HepG2 (cell line): ENCODE data around the gene KIAA1217. TPM values are rescaled to one million over a fixed set of nuclear protein-coding genes. Genes with fewer than 3 reads are reported as not detected.

Experiments used
- ZNF354B ChIP-seq: sonication (generic); formaldehyde crosslinking; IDR thresholded peaks from 2 replicates; pipeline ENCODE4 v1.8.0; 2022; ENCODE audit warnings: mild to moderate bottlenecking, missing genetic modification reagents
- ZNF546 ChIP-seq: sonication (generic); formaldehyde crosslinking; conservative IDR thresholded peaks from 2 replicates; pipeline ENCODE4 v1.8.1; 2023; ENCODE audit warnings: mild to moderate bottlenecking, missing genetic modification reagents
- ZNF776 ChIP-seq: sonication (generic); formaldehyde crosslinking; IDR thresholded peaks from 2 replicates; pipeline ENCODE4 v1.4.0; 2020; ENCODE audit warnings: mild to moderate bottlenecking, missing genetic modification reagents
- polyA plus RNA-seq, 8 experiments: library from polyadenylated mRNA; depleted of rRNA in 3 of 8; stranded (reverse) in 7 of 8; unstranded in 1 of 8; fragments of >200 nt; fragmentation: Illumina TruSeq in 4 of 8; extraction: Trizol in 4 of 8; gene quantifications; 2 replicates each; pipeline versions ENCODE4 v1.2.1 to v1.2.3, GENCODE V29; 2011 to 2016; ENCODE audit warnings: low read depth in 4 of 8, missing spikeins in 1 of 8, mixed read lengths in 1 of 8; ENCODE audit not compliant: insufficient read depth in 1 of 8
- total RNA-seq, 5 experiments: library from RNA; depleted of rRNA; stranded (reverse); fragments of >200 nt; fragmentation: Illumina TruSeq; extraction: Trizol; gene quantifications; 2 replicates each; pipeline ENCODE4 v1.2.3, GENCODE V29; 2016; ENCODE audit warnings: low read depth in 1 of 5
- TF ChIP-seq, protein P1 (sequence below): sonication (generic); formaldehyde crosslinking; IDR thresholded peaks from 2 replicates; pipeline ENCODE4 v1.4.0; 2020; ENCODE audit warnings: missing genetic modification reagents
- TF ChIP-seq, protein P2 (sequence below): sonication (generic); formaldehyde crosslinking; IDR thresholded peaks from 2 replicates; pipeline ENCODE4 v1.5.1; 2020; ENCODE audit warnings: missing genetic modification reagents, mild to moderate bottlenecking, borderline replicate concordance
- TF ChIP-seq, protein P3 (sequence below): sonication (generic); formaldehyde crosslinking; IDR thresholded peaks from 2 replicates; pipeline ENCODE4 v1.5.1; 2020; ENCODE audit warnings: missing genetic modification reagents, mild to moderate bottlenecking, borderline replicate concordance
- TF ChIP-seq, protein P4 (sequence below): sonication (generic); formaldehyde crosslinking; IDR thresholded peaks from 2 replicates; pipeline ENCODE4 v1.8.0; 2022; ENCODE audit warnings: mild to moderate bottlenecking, missing genetic modification reagents, moderate library complexity

Gene KIAA1217
- total and polyA plus RNA-seq, 2 of the 13 experiments (the other 11 are each of a cell fraction or from before 2014, with no cell fraction given): 4.6 to 10.9 TPM

DNA sequence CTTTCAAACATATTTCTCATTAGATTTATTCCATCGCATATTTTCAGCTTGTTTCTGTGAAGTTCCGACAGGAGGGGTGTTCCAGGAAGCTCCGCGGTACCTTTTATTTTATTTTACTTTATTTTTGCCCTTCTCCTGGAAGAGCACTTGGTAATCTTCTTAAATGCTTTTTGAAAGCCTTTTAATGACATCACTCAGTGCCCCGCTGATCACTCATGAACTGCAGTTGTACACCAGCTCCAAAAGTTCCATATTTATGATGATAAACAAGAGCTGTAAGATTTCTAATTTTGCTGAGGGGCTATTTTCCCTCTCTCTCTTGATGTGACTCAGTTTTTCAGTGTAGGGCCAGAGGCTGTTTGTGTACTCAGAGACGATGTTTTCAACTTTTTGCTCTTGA lies 144.4 kb downstream of the KIAA1217 start (continued):
- TF ChIP-seq, protein P1, sequence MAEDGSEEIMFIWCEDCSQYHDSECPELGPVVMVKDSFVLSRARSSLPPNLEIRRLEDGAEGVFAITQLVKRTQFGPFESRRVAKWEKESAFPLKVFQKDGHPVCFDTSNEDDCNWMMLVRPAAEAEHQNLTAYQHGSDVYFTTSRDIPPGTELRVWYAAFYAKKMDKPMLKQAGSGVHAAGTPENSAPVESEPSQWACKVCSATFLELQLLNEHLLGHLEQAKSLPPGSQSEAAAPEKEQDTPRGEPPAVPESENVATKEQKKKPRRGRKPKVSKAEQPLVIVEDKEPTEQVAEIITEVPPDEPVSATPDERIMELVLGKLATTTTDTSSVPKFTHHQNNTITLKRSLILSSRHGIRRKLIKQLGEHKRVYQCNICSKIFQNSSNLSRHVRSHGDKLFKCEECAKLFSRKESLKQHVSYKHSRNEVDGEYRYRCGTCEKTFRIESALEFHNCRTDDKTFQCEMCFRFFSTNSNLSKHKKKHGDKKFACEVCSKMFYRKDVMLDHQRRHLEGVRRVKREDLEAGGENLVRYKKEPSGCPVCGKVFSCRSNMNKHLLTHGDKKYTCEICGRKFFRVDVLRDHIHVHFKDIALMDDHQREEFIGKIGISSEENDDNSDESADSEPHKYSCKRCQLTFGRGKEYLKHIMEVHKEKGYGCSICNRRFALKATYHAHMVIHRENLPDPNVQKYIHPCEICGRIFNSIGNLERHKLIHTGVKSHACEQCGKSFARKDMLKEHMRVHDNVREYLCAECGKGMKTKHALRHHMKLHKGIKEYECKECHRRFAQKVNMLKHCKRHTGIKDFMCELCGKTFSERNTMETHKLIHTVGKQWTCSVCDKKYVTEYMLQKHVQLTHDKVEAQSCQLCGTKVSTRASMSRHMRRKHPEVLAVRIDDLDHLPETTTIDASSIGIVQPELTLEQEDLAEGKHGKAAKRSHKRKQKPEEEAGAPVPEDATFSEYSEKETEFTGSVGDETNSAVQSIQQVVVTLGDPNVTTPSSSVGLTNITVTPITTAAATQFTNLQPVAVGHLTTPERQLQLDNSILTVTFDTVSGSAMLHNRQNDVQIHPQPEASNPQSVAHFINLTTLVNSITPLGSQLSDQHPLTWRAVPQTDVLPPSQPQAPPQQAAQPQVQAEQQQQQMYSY (CRISPR knock-in tag): no peak
- TF ChIP-seq, protein P2, sequence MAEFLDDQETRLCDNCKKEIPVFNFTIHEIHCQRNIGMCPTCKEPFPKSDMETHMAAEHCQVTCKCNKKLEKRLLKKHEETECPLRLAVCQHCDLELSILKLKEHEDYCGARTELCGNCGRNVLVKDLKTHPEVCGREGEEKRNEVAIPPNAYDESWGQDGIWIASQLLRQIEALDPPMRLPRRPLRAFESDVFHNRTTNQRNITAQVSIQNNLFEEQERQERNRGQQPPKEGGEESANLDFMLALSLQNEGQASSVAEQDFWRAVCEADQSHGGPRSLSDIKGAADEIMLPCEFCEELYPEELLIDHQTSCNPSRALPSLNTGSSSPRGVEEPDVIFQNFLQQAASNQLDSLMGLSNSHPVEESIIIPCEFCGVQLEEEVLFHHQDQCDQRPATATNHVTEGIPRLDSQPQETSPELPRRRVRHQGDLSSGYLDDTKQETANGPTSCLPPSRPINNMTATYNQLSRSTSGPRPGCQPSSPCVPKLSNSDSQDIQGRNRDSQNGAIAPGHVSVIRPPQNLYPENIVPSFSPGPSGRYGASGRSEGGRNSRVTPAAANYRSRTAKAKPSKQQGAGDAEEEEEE (CRISPR knock-in tag): no peak
- TF ChIP-seq, protein P3, sequence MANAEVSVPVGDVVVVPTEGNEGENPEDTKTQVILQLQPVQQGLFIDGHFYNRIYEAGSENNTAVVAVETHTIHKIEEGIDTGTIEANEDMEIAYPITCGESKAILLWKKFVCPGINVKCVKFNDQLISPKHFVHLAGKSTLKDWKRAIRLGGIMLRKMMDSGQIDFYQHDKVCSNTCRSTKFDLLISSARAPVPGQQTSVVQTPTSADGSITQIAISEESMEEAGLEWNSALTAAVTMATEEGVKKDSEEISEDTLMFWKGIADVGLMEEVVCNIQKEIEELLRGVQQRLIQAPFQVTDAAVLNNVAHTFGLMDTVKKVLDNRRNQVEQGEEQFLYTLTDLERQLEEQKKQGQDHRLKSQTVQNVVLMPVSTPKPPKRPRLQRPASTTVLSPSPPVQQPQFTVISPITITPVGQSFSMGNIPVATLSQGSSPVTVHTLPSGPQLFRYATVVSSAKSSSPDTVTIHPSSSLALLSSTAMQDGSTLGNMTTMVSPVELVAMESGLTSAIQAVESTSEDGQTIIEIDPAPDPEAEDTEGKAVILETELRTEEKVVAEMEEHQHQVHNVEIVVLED (CRISPR knock-in tag): no peak
- TF ChIP-seq ZNF546 (CRISPR knock-in tag) (no peak), ZNF354B (CRISPR knock-in tag) (no peak), ZNF776 (CRISPR knock-in tag) (no peak)
- TF ChIP-seq, protein P4, sequence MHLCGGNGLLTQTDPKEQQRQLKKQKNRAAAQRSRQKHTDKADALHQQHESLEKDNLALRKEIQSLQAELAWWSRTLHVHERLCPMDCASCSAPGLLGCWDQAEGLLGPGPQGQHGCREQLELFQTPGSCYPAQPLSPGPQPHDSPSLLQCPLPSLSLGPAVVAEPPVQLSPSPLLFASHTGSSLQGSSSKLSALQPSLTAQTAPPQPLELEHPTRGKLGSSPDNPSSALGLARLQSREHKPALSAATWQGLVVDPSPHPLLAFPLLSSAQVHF (CRISPR knock-in tag): no peak
- TF ChIP-seq, all 625 proteins: peak for 0
